ENCODE results near the gene DRAM1. TPM values are rescaled to one million over a fixed set of nuclear protein-coding genes. Genes with fewer than 3 reads are reported as not detected.
"Not testable (repeated sequence)": the region's sequence is repeated elsewhere in the genome, so short reads cannot be mapped to it uniquely, and the experiment has no call there.

Gene DRAM1
- polyA plus RNA-seq, 1 donor (not counting 4 experiments of a cell fraction or from before 2014, with no cell fraction given): 21.7 TPM

- Histone ChIP-seq H3K27ac (ENCODE audit: control insufficient read depth, insufficient read depth, low read length) (no peak overlapping the region), H3K79me2 (ENCODE audit: control insufficient read depth, insufficient read depth, low read length) (no peaks in the 10 kb centered on the region), H3K36me3 (ENCODE audit: control insufficient read depth in 2 of 2, extremely low read depth in 1 of 2, insufficient read depth in 2 of 2, low read length in 2 of 2) (no peaks in the 10 kb centered on the region), H3K9me1 (ENCODE audit: control insufficient read depth, extremely low read depth, insufficient read depth, low read length) (no peaks in the 10 kb centered on the region), H3K9me3 (ENCODE audit: control insufficient read depth, low read depth, low read length) (no peaks in the 10 kb centered on the region), H2AFZ (ENCODE audit: control insufficient read depth, low read length) (no peak overlapping the region), H3K4me1 (ENCODE audit: control insufficient read depth, extremely low read depth, insufficient read depth, low read length) (peaks cover 6% of the 10 kb centered on the region), H3K4me2 (ENCODE audit: control insufficient read depth, extremely low read depth, insufficient read depth, low read depth, low read length) (no peak overlapping the region), H3K4me3 (ENCODE audit: control insufficient read depth in 2 of 3, extremely low read depth in 1 of 3, insufficient read depth in 2 of 3, low read depth in 1 of 3, low read length in 3 of 3) (no peak overlapping the region), H3K27me3 (ENCODE audit: control insufficient read depth, extremely low read depth, insufficient read depth, low read length) (no peaks in the 10 kb centered on the region), H3K9ac (ENCODE audit: control insufficient read depth, extremely low read depth, insufficient read depth, low read length) (no peak overlapping the region), H4K20me1 (ENCODE audit: control insufficient read depth, extremely low read depth, insufficient read depth, low read length) (no peaks in the 10 kb centered on the region)
- DNase-seq (ENCODE audit: low read depth, low spot score): no peak
- no peak for TF ChIP-seq CTCF (optimal IDR thresholded peaks at IDR 0.05 in 1 of 3, IDR thresholded peaks at IDR 0.05 in 1 of 3, conservative IDR thresholded peaks at IDR 0.05 in 1 of 3; ENCODE audit: extremely low read depth in 1 of 3, insufficient read depth in 2 of 3, low read length in 3 of 3)
- no peak for TF ChIP-seq EZH2 (IDR thresholded peaks at IDR 0.05; ENCODE audit: low read length)
- dilution Hi-C loops (cut with MboI; ENCODE audit: extremely low pct_ligation_motif_present, low sequenced_read_pairs): no loop called here
- FAIRE-seq: no peak
Observed at GRCh38 chr12:101866615-101867373, 10.6 kb upstream of the DRAM1 start.

GRCh38 chr12:101867619-101868018 lies 9.8 kb upstream of the DRAM1 start:
- H3K4me3 ChIP-seq (ENCODE audit: control insufficient read depth in 2 of 3, extremely low read depth in 1 of 3, insufficient read depth in 2 of 3, low read depth in 1 of 3, low read length in 3 of 3); H3K9me3 ChIP-seq (ENCODE audit: control insufficient read depth, low read depth, low read length); dilution Hi-C loops (cut with MboI; ENCODE audit: extremely low pct_ligation_motif_present, low sequenced_read_pairs); H3K4me2 ChIP-seq (ENCODE audit: control insufficient read depth, extremely low read depth, insufficient read depth, low read depth, low read length); FAIRE-seq; H3K27ac ChIP-seq (ENCODE audit: control insufficient read depth, insufficient read depth, low read length); H2AFZ ChIP-seq (ENCODE audit: control insufficient read depth, low read length); H3K79me2 ChIP-seq (ENCODE audit: control insufficient read depth, insufficient read depth, low read length); DNase-seq (ENCODE audit: low read depth, low spot score); H3K27me3 ChIP-seq (ENCODE audit: control insufficient read depth, extremely low read depth, insufficient read depth, low read length); H3K4me1 ChIP-seq (ENCODE audit: control insufficient read depth, extremely low read depth, insufficient read depth, low read length); H3K9ac ChIP-seq (ENCODE audit: control insufficient read depth, extremely low read depth, insufficient read depth, low read length); H4K20me1 ChIP-seq (ENCODE audit: control insufficient read depth, extremely low read depth, insufficient read depth, low read length); H3K9me1 ChIP-seq (ENCODE audit: control insufficient read depth, extremely low read depth, insufficient read depth, low read length); H3K36me3 ChIP-seq (ENCODE audit: control insufficient read depth in 2 of 2, extremely low read depth in 1 of 2, insufficient read depth in 2 of 2, low read length in 2 of 2): not testable (repeated sequence)

- dilution Hi-C loops (cut with MboI; ENCODE audit: extremely low pct_ligation_motif_present, low sequenced_read_pairs): no loop called here
- FAIRE-seq: no peak
Observed at GRCh38 chr12:101870925-101871324, 6.5 kb upstream of the DRAM1 start.

More at GRCh38 chr12:101870925-101871324, 6.5 kb upstream of the DRAM1 start:
- no peak overlapping the region for H3K4me2 ChIP-seq (ENCODE audit: control insufficient read depth, extremely low read depth, insufficient read depth, low read depth, low read length)
- no peaks in the 10 kb centered on the region for H3K9me3 ChIP-seq (ENCODE audit: control insufficient read depth, low read depth, low read length)
- no peaks in the 10 kb centered on the region for H3K9me1 ChIP-seq (ENCODE audit: control insufficient read depth, extremely low read depth, insufficient read depth, low read length)
- no peaks in the 10 kb centered on the region for H4K20me1 ChIP-seq (ENCODE audit: control insufficient read depth, extremely low read depth, insufficient read depth, low read length)
- H3K36me3 ChIP-seq (ENCODE audit: control insufficient read depth in 2 of 2, extremely low read depth in 1 of 2, insufficient read depth in 2 of 2, low read length in 2 of 2): no peaks in the 10 kb centered on the region
- no peak overlapping the region for H3K27ac ChIP-seq (ENCODE audit: control insufficient read depth, insufficient read depth, low read length)
- no peak overlapping the region for H3K9ac ChIP-seq (ENCODE audit: control insufficient read depth, extremely low read depth, insufficient read depth, low read length)
- no peaks in the 10 kb centered on the region for H3K4me1 ChIP-seq (ENCODE audit: control insufficient read depth, extremely low read depth, insufficient read depth, low read length)
- H2AFZ ChIP-seq (ENCODE audit: control insufficient read depth, low read length): no peak overlapping the region
- no peak for DNase-seq (ENCODE audit: low read depth, low spot score)
- no peak overlapping the region for H3K4me3 ChIP-seq (ENCODE audit: control insufficient read depth in 2 of 3, extremely low read depth in 1 of 3, insufficient read depth in 2 of 3, low read depth in 1 of 3, low read length in 3 of 3)
- TF ChIP-seq EZH2 (IDR thresholded peaks at IDR 0.05; ENCODE audit: low read length): no peak
- TF ChIP-seq CTCF (optimal IDR thresholded peaks at IDR 0.05 in 1 of 3, IDR thresholded peaks at IDR 0.05 in 1 of 3, conservative IDR thresholded peaks at IDR 0.05 in 1 of 3; ENCODE audit: extremely low read depth in 1 of 3, insufficient read depth in 2 of 3, low read length in 3 of 3): no peak
- H3K79me2 ChIP-seq (ENCODE audit: control insufficient read depth, insufficient read depth, low read length): no peaks in the 10 kb centered on the region
- H3K27me3 ChIP-seq (ENCODE audit: control insufficient read depth, extremely low read depth, insufficient read depth, low read length): no peaks in the 10 kb centered on the region

Data from keratinocyte (primary cell).